Urothelium cell line (cell line): ENCODE measurements around the gene MITF.

Experiments
- DNase-seq: peaks from one replicate; pipeline ENCODE4 v3.0.0; 2011; ENCODE audit warnings: low spot score, mixed read lengths
- FAIRE-seq: peaks from 2 replicates; lab custom pipeline; 2011; peaks lifted over from hg19 to GRCh38; lab: Jason Lieb, UNC

Gene MITF

GRCh38 chr3:70000028-70000410 lies 260.8 kb downstream of the MITF start:
- FAIRE-seq (no peak), DNase-seq (no peak)

GRCh38 chr3:70000563-70001081 lies 261.4 kb downstream of the MITF start:
- no peak for FAIRE-seq
- peak; percentile 44 for DNase-seq

DNA sequence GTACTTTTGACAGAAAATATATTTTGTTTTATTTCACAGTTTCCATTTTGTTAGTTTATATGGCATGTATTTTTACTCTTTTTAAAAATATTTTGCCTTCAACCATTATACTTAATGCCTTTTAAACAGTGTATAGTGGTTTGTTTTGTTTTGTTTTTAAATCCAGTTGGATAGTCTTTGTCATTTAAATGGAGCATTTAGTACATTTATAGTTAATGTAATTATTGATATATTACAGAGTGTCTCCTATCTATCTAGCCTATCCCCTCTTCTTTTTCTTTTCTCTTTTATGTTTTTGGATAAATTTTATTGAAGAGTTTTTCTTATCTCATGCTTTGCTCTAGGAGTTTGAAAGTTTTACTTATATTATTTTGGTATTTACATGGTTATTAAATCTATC lies 263.9 kb downstream of the MITF start:
- DNase-seq (no peak), FAIRE-seq (no peak)

GRCh38 chr3:70006089-70006488 lies 266.8 kb downstream of the MITF start:
- FAIRE-seq = no peak
- DNase-seq = no peak

- no peak for FAIRE-seq
- DNase-seq = no peak
Observed at GRCh38 chr3:70010346-70010745, 271.1 kb downstream of the MITF start.

DNA sequence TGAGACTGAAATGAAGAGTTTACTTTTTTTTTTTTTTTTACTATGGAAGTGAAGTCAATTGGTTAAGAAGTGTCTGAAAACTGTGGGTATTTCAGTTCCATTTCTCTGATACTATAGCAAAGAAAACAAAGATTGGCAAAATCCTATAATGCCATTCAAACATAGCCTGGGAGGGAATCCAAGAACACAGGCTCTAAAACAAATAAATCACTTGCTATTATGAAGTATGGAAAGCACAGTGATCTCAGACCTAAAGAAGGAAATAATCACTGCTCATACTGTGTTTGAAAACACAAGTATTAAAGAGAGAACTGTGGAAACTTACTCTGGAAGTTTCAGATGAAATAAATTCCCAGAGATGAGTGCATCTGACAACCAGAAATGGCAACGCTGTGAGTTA lies 272.3 kb downstream of the MITF start:
- FAIRE-seq (no peak), DNase-seq (no peak)
